ENCODE data around the gene ERI3.
A peak's percentile ranks its signal among the peaks of the same experiment; 100 is the strongest.
"Not testable (repeated sequence)": the region's sequence is repeated elsewhere in the genome, so short reads cannot be mapped to it uniquely, and the experiment has no call there.

ERI3 gene

GRCh38 chr1:44213222-44214112, 141.6 kb downstream of the ERI3 start, which contains the start of gene DMAP1:
TSS of gene DMAP1 (plus strand) at chr1:44213471. CDS start at chr1:44213754, 283 bp downstream.
- peaks cover 24% of the 10 kb centered on the region for H3K36me3 Mint-ChIP-seq
- H3K4me3 Mint-ChIP-seq, result peak within 1 kb of the TSS; percentile 95
- peak within 1 kb of the TSS; percentile 85 for H3K27ac Mint-ChIP-seq
- peaks cover 30% of the 10 kb centered on the region for H3K4me1 Mint-ChIP-seq
- CTCF ChIA-PET, result interaction anchor here (0.6 to 1.3 kb wide), 3 partner anchors 102 to 177 kb away, joined by 3 to 4 read pairs (median 3); no protein-coding TSS in a partner anchor
- no peaks in the 10 kb centered on the region for H3K9me3 Mint-ChIP-seq
- no peaks in the 10 kb centered on the region for H3K27me3 Mint-ChIP-seq
- DNase-seq, result peak; percentile 88

GRCh38 chr1:44212355-44213221, 142.5 kb downstream of the ERI3 start:
- H3K27me3 Mint-ChIP-seq, result peaks cover 3% of the 10 kb centered on the region
- H3K4me3 Mint-ChIP-seq, result peak overlapping the region; percentile 95
- H3K9me3 Mint-ChIP-seq, result no peaks in the 10 kb centered on the region
- H3K4me1 Mint-ChIP-seq, result peaks cover 30% of the 10 kb centered on the region
- DNase-seq, result peak; percentile 57
- H3K27ac Mint-ChIP-seq, result peak overlapping the region; percentile 85
- peaks cover 20% of the 10 kb centered on the region for H3K36me3 Mint-ChIP-seq
- CTCF ChIA-PET, result interaction anchor here (0.6 to 1.5 kb wide), 4 partner anchors 26 to 176 kb away, joined by 3 to 6 read pairs (median 4); no protein-coding TSS in a partner anchor

GRCh38 chr1:44210595-44210994, 144.5 kb downstream of the ERI3 start:
- H3K4me1 Mint-ChIP-seq, result peaks cover 30% of the 10 kb centered on the region
- no peak for DNase-seq
- no peaks in the 10 kb centered on the region for H3K9me3 Mint-ChIP-seq
- peaks cover 3% of the 10 kb centered on the region for H3K27me3 Mint-ChIP-seq
- H3K36me3 Mint-ChIP-seq, result peaks cover 7% of the 10 kb centered on the region
- H3K27ac Mint-ChIP-seq, result no peak overlapping the region
- CTCF ChIA-PET, result no interaction called here
- H3K4me3 Mint-ChIP-seq, result no peak overlapping the region

GRCh38 chr1:44208226-44208625, 146.8 kb downstream of the ERI3 start:
- no peak overlapping the region for H3K27ac Mint-ChIP-seq
- no peaks in the 10 kb centered on the region for H3K9me3 Mint-ChIP-seq
- H3K4me3 Mint-ChIP-seq, result no peak overlapping the region
- DNase-seq, result no peak
- H3K4me1 Mint-ChIP-seq, result peaks cover 12% of the 10 kb centered on the region
- H3K36me3 Mint-ChIP-seq, result no peaks in the 10 kb centered on the region
- CTCF ChIA-PET, result interaction anchor here (2.3 kb wide), 1 partner anchor 10 kb away, joined by 7 read pairs; no protein-coding TSS in a partner anchor
- H3K27me3 Mint-ChIP-seq, result peaks cover 3% of the 10 kb centered on the region

GRCh38 chr1:44206545-44206944, 148.5 kb downstream of the ERI3 start:
- H3K27me3 Mint-ChIP-seq, H3K4me3 Mint-ChIP-seq, H3K27ac Mint-ChIP-seq, H3K36me3 Mint-ChIP-seq, H3K4me1 Mint-ChIP-seq, H3K9me3 Mint-ChIP-seq, DNase-seq: not testable (repeated sequence)
- CTCF ChIA-PET, result interaction anchor here (2.3 kb wide), 1 partner anchor 11 kb away, joined by 7 read pairs; no protein-coding TSS in a partner anchor

GRCh38 chr1:44200336-44200735, 154.7 kb downstream of the ERI3 start:
- H3K27ac Mint-ChIP-seq, result no peak overlapping the region
- no peaks in the 10 kb centered on the region for H3K4me1 Mint-ChIP-seq
- DNase-seq, result no peak
- no peaks in the 10 kb centered on the region for H3K36me3 Mint-ChIP-seq
- peaks cover 4% of the 10 kb centered on the region for H3K27me3 Mint-ChIP-seq
- H3K9me3 Mint-ChIP-seq, result no peaks in the 10 kb centered on the region
- CTCF ChIA-PET, result no interaction called here
- H3K4me3 Mint-ChIP-seq, result no peak overlapping the region

- Mint-ChIP-seq H3K4me1 (no peaks in the 10 kb centered on the region), H3K27me3 (peaks cover 18% of the 10 kb centered on the region), H3K4me3 (no peak overlapping the region), H3K9me3 (peaks cover 6% of the 10 kb centered on the region), H3K36me3 (no peaks in the 10 kb centered on the region), H3K27ac (no peak overlapping the region)
- CTCF ChIA-PET, result no interaction called here
- no peak for DNase-seq
These were observed 180.4 kb downstream of the ERI3 start for GRCh38 chr1:44174630-44175029.

Measured in activated naive CD4-positive, alpha-beta T cell treated with anti-CD3 and anti-CD28 coated beads, Interleukin-2, amount 10 ng/mL, durations not matched to agents 7 days and 5 days (primary cell).